ENCODE measurements around the gene RNASE4.

Gene RNASE4

GRCh38 chr14:20658246-20658645, 26.1 kb upstream of the RNASE4 start:
- no peaks in the 10 kb centered on the region for H3F3A ChIP-seq (ENCODE audit: insufficient read depth, low read length)
- no peaks in the 10 kb centered on the region for H3K36me3 ChIP-seq (replicated peaks; ENCODE audit: insufficient read depth, low read length)
- DNase-seq, result no peak
- no peak overlapping the region for H3K4me2 ChIP-seq (ENCODE audit: low read depth, low read length)
- no peaks in the 10 kb centered on the region for H3K79me2 ChIP-seq (ENCODE audit: low read length)
- no peak overlapping the region for H3K4me3 ChIP-seq (ENCODE audit: low read length)
- no peaks in the 10 kb centered on the region for H3K9me2 ChIP-seq (replicated peaks; ENCODE audit: insufficient read depth, low read length)
- TF ChIP-seq, protein P1, sequence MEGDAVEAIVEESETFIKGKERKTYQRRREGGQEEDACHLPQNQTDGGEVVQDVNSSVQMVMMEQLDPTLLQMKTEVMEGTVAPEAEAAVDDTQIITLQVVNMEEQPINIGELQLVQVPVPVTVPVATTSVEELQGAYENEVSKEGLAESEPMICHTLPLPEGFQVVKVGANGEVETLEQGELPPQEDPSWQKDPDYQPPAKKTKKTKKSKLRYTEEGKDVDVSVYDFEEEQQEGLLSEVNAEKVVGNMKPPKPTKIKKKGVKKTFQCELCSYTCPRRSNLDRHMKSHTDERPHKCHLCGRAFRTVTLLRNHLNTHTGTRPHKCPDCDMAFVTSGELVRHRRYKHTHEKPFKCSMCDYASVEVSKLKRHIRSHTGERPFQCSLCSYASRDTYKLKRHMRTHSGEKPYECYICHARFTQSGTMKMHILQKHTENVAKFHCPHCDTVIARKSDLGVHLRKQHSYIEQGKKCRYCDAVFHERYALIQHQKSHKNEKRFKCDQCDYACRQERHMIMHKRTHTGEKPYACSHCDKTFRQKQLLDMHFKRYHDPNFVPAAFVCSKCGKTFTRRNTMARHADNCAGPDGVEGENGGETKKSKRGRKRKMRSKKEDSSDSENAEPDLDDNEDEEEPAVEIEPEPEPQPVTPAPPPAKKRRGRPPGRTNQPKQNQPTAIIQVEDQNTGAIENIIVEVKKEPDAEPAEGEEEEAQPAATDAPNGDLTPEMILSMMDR (IDR thresholded peaks at IDR 0.05; ENCODE audit: low read length), result no peak
- TF ChIP-seq EZH2phosphoT487 (IDR thresholded peaks at IDR 0.05; ENCODE audit: low read length) (no peak), EZH2 (optimal IDR thresholded peaks at IDR 0.05; ENCODE audit: low read depth, low read length) (no peak)
- no peaks in the 10 kb centered on the region for H3K4me1 ChIP-seq (ENCODE audit: low read length)
- H3K9me3 ChIP-seq (replicated peaks; ENCODE audit: insufficient read depth, low read length), result no peaks in the 10 kb centered on the region
- H2AFZ ChIP-seq (ENCODE audit: low read length), result no peak overlapping the region
- H4K20me1 ChIP-seq (ENCODE audit: insufficient read depth, low read length), result no peaks in the 10 kb centered on the region
- H3K9ac ChIP-seq (ENCODE audit: low read length), result no peak overlapping the region
- H3K27me3 ChIP-seq (replicated peaks; ENCODE audit: insufficient read depth, low read length), result no peaks in the 10 kb centered on the region
- no peak overlapping the region for H3K27ac ChIP-seq (ENCODE audit: low read length)

- Histone ChIP-seq H3K4me1 (ENCODE audit: low read length) (no peaks in the 10 kb centered on the region), H4K20me1 (ENCODE audit: insufficient read depth, low read length) (no peaks in the 10 kb centered on the region), H3K4me3 (ENCODE audit: low read length) (no peak overlapping the region), H3K27me3 (replicated peaks; ENCODE audit: insufficient read depth, low read length) (no peaks in the 10 kb centered on the region), H3K79me2 (ENCODE audit: low read length) (no peaks in the 10 kb centered on the region), H3K9ac (ENCODE audit: low read length) (no peak overlapping the region), H3F3A (ENCODE audit: insufficient read depth, low read length) (no peaks in the 10 kb centered on the region), H3K9me2 (replicated peaks; ENCODE audit: insufficient read depth, low read length) (no peaks in the 10 kb centered on the region), H3K4me2 (ENCODE audit: low read depth, low read length) (no peak overlapping the region), H3K9me3 (replicated peaks; ENCODE audit: insufficient read depth, low read length) (no peaks in the 10 kb centered on the region), H3K36me3 (replicated peaks; ENCODE audit: insufficient read depth, low read length) (no peaks in the 10 kb centered on the region), H3K27ac (ENCODE audit: low read length) (no peak overlapping the region), H2AFZ (ENCODE audit: low read length) (no peak overlapping the region)
- TF ChIP-seq EZH2phosphoT487 (IDR thresholded peaks at IDR 0.05; ENCODE audit: low read length) (no peak), EZH2 (optimal IDR thresholded peaks at IDR 0.05; ENCODE audit: low read depth, low read length) (no peak)
- TF ChIP-seq, protein P1 (IDR thresholded peaks at IDR 0.05; ENCODE audit: low read length), result no peak
- no peak for DNase-seq
These were observed 25.0 kb upstream of the RNASE4 start for GRCh38 chr14:20659336-20659735.

DNA sequence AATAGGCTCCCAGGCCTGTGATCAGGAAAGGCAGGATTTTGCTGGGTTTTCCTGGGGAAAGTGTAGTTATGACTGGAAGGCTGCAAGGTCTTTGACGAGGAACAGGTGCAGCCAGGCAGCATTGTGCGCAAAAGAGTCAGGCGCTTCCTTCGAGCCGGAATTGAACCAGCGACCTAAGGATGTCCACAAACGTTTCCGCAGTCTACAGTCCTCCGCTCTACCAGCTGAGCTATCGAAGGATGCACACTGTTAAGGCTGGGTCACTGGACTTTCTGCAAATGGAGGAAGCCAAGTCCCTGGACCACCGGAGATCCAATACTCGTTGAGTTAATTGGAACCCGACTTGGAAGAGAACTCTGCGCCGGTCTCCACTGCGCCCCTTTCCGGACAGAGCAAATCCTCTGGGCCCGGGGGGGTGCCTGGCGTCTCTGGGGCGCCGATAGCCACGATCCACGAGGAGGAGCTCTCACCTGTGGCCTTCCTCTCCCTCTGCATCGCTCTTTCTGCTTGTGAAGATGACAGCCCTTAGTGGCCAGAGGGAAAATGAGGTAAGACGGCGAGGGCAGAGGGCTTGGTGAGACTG, 24.5 kb upstream of the RNASE4 start:
- Histone ChIP-seq H3K4me2 (ENCODE audit: low read depth, low read length) (no peak overlapping the region), H2AFZ (ENCODE audit: low read length) (no peak overlapping the region), H3K9ac (ENCODE audit: low read length) (no peak overlapping the region), H3K9me3 (replicated peaks; ENCODE audit: insufficient read depth, low read length) (no peaks in the 10 kb centered on the region), H3K4me1 (ENCODE audit: low read length) (no peaks in the 10 kb centered on the region), H3K27ac (ENCODE audit: low read length) (no peak overlapping the region), H4K20me1 (ENCODE audit: insufficient read depth, low read length) (no peaks in the 10 kb centered on the region), H3K9me2 (replicated peaks; ENCODE audit: insufficient read depth, low read length) (no peaks in the 10 kb centered on the region), H3K4me3 (ENCODE audit: low read length) (no peak overlapping the region), H3K27me3 (replicated peaks; ENCODE audit: insufficient read depth, low read length) (no peaks in the 10 kb centered on the region), H3F3A (ENCODE audit: insufficient read depth, low read length) (no peaks in the 10 kb centered on the region), H3K79me2 (ENCODE audit: low read length) (no peaks in the 10 kb centered on the region), H3K36me3 (replicated peaks; ENCODE audit: insufficient read depth, low read length) (no peaks in the 10 kb centered on the region)
- TF ChIP-seq, protein P1 (IDR thresholded peaks at IDR 0.05; ENCODE audit: low read length), result no peak
- no peak for TF ChIP-seq EZH2 (optimal IDR thresholded peaks at IDR 0.05; ENCODE audit: low read depth, low read length)
- no peak for TF ChIP-seq EZH2phosphoT487 (IDR thresholded peaks at IDR 0.05; ENCODE audit: low read length)
- DNase-seq, result no peak
